CD14-positive monocyte (primary cell): ENCODE data around the gene LAMB4. TPM values are rescaled to one million over a fixed set of nuclear protein-coding genes. Genes with fewer than 3 reads are reported as not detected.

Source experiments
- DNase-seq, 3 donors: peaks; one replicate each; pipeline ENCODE4 v3.0.0-alpha.2; 2011 to 2022
- H2AFZ ChIP-seq: 2 replicates; pipeline ENCODE4 v1.6.0; 2012; ENCODE audit warnings: mild to moderate bottlenecking, low read depth, low read length, inconsistent platforms; ENCODE audit not compliant: insufficient read depth, poor library complexity, severe bottlenecking
- H3K27ac ChIP-seq, 2 donors: 1 replicate in 1 of 2; 2 replicates in 1 of 2; pipeline ENCODE4 v1.5.1; 2012 to 2013; ENCODE audit warnings: low read length in 2 of 2, control low read depth in 1 of 2, inconsistent platforms in 1 of 2, low read depth in 1 of 2, mild to moderate bottlenecking in 1 of 2
- H3K27me3 ChIP-seq, 2 donors: one replicate each; pipeline versions ENCODE4 v1.6.0 to v1.6.1; 2011 to 2013; ENCODE audit warnings: low read length in 2 of 2; ENCODE audit not compliant: control insufficient read depth in 2 of 2, insufficient read depth in 2 of 2
- H3K36me3 ChIP-seq, 2 donors: replicated peaks in 1 of 2; 1 replicate in 1 of 2; 2 replicates in 1 of 2; pipeline versions ENCODE4 v1.5.1 to v1.6.1; 2012 to 2013; ENCODE audit warnings: low read length in 2 of 2, control low read depth in 1 of 2, inconsistent platforms in 1 of 2, mild to moderate bottlenecking in 1 of 2; ENCODE audit not compliant: insufficient read depth in 2 of 2, control insufficient read depth in 1 of 2
- H3K4me1 ChIP-seq, 2 donors: 1 replicate in 1 of 2; 2 replicates in 1 of 2; pipeline versions ENCODE4 v1.5.1 to v1.6.1; 2012 to 2013; ENCODE audit warnings: low read length in 2 of 2, control low read depth in 1 of 2, inconsistent platforms in 1 of 2, mild to moderate bottlenecking in 1 of 2, moderate library complexity in 1 of 2; ENCODE audit not compliant: insufficient read depth in 2 of 2, control insufficient read depth in 1 of 2
- H3K4me2 ChIP-seq: replicated peaks from 2 replicates; pipeline ENCODE3; 2012; ENCODE audit warnings: low read length, moderate library complexity, mild to moderate bottlenecking; ENCODE audit not compliant: poor library complexity, severe bottlenecking; ENCODE audit errors: extremely low read depth
- H3K4me3 ChIP-seq, 3 experiments: fragments of 200-600 bp in 1 of 3; sonication (generic) in 1 of 3; replicated peaks in 1 of 3; 1 replicate in 2 of 3; 2 replicates in 1 of 3; pipeline ENCODE4 v1.5.1; 2011 to 2013; ENCODE audit warnings: low read length in 3 of 3, mild to moderate bottlenecking in 3 of 3, control low read depth in 2 of 3, low read depth in 2 of 3, inconsistent platforms in 1 of 3, moderate library complexity in 1 of 3
- H3K79me2 ChIP-seq: 2 replicates; pipeline ENCODE4 v1.6.0; 2012; ENCODE audit warnings: mild to moderate bottlenecking, control low read depth, inconsistent platforms, low read length, moderate library complexity; ENCODE audit not compliant: insufficient read depth
- H3K9ac ChIP-seq: 2 replicates; pipeline ENCODE4 v1.6.0; 2017; ENCODE audit warnings: low read length, mild to moderate bottlenecking; ENCODE audit not compliant: insufficient read depth, poor library complexity, severe bottlenecking
- H3K9me3 ChIP-seq, 2 donors: replicated peaks in 1 of 2; 1 replicate in 1 of 2; 2 replicates in 1 of 2; pipeline versions ENCODE4 v1.5.1 to v1.6.1; 2012 to 2013; ENCODE audit warnings: low read length in 2 of 2, control low read depth in 1 of 2; ENCODE audit not compliant: control insufficient read depth in 1 of 2, insufficient read depth in 1 of 2
- H4K20me1 ChIP-seq: 2 replicates; pipeline ENCODE4 v1.6.0; 2012; ENCODE audit warnings: mild to moderate bottlenecking, low read length, control low read depth, moderate library complexity; ENCODE audit not compliant: insufficient read depth
- H3K27ac Mint-ChIP-seq, 7 donors: one replicate each; pipeline ENCODE4 v1.8.0; 2020; ENCODE audit warnings: mild to moderate bottlenecking in 7 of 7, mixed read lengths in 7 of 7, moderate library complexity in 6 of 7, inconsistent platforms in 2 of 7
- H3K27me3 Mint-ChIP-seq, 3 donors: one replicate each; pipeline ENCODE4 v1.8.0; 2021 to 2022; ENCODE audit warnings: low read depth in 3 of 3, mild to moderate bottlenecking in 3 of 3, mixed read lengths in 3 of 3, moderate library complexity in 3 of 3, inconsistent platforms in 1 of 3
- H3K36me3 Mint-ChIP-seq, 2 donors: one replicate each; pipeline ENCODE4 v1.8.0; 2020; ENCODE audit warnings: mixed read lengths in 2 of 2, inconsistent platforms in 1 of 2, mild to moderate bottlenecking in 1 of 2
- H3K4me1 Mint-ChIP-seq: one replicate; pipeline ENCODE4 v1.8.0; 2020; ENCODE audit warnings: mild to moderate bottlenecking, mixed read lengths
- H3K4me3 Mint-ChIP-seq, 2 donors: one replicate each; pipeline ENCODE4 v1.8.0; 2020; ENCODE audit warnings: mild to moderate bottlenecking in 2 of 2, mixed read lengths in 2 of 2, moderate library complexity in 1 of 2
- H3K9me3 Mint-ChIP-seq, 7 donors: one replicate each; pipeline ENCODE4 v1.8.0; 2020 to 2022; ENCODE audit warnings: mixed read lengths in 7 of 7, mild to moderate bottlenecking in 6 of 7, moderate library complexity in 6 of 7, inconsistent platforms in 2 of 7
- WGBS: methylation state at CpG from one replicate; pipeline ENCODE4 v1.1.5; 2013; ENCODE audit warnings: missing lambda C conversion rate; ENCODE audit not compliant: insufficient coverage; 5-methylcytosine and 5-hydroxymethylcytosine counted together
- intact Hi-C, 2 donors: fragments of 100-400 bp; cut with micrococcal nuclease; formaldehyde crosslinking; loops; one replicate each; pipeline versions ENCODE4 v1.15.0 to v1.15.1; 2023
- polyA plus RNA-seq, 3 donors: library from polyadenylated mRNA; depleted of rRNA in 1 of 3; unstranded in 2 of 3; stranded (reverse) in 1 of 3; fragments of 300-500 nt in 2 of 3; fragments of >200 nt in 1 of 3; fragmentation: Illumina TruSeq in 2 of 3; gene quantifications; 1 replicate in 2 of 3; 2 replicates in 1 of 3; pipeline ENCODE4 v1.2.3, GENCODE V29; 2012 to 2021
- TF ChIP-seq, protein P1 (sequence below): fragments of 200-600 bp; IDR thresholded peaks from one replicate; pipeline ENCODE4 v1.8.0; 2022; ENCODE audit warnings: antibody characterized with exemption, mild to moderate bottlenecking

Gene LAMB4
- polyA plus RNA-seq, 3 donors: not detected

DNA sequence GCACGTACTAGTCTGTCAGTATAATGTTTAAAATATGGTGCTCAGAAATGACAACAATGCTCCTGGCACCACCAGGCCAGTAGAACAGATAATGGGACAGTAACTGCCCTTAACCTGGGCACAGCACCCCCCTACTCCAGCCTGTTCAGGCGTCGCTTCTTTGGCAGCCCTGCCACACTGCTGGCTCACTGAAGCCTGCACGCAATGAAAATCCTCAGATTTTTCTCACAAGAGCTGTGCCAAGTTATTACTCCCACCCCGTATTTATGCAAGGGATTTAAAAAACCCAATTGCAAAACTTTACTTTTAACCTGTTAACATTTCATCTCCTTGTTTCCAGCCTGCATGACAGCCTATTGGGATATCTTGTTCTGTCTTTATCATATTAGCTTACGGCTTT, 70.6 kb downstream of the LAMB4 start:
- H3K9me3 ChIP-seq: no peaks in the 10 kb centered on the region
- TF ChIP-seq, protein P1, sequence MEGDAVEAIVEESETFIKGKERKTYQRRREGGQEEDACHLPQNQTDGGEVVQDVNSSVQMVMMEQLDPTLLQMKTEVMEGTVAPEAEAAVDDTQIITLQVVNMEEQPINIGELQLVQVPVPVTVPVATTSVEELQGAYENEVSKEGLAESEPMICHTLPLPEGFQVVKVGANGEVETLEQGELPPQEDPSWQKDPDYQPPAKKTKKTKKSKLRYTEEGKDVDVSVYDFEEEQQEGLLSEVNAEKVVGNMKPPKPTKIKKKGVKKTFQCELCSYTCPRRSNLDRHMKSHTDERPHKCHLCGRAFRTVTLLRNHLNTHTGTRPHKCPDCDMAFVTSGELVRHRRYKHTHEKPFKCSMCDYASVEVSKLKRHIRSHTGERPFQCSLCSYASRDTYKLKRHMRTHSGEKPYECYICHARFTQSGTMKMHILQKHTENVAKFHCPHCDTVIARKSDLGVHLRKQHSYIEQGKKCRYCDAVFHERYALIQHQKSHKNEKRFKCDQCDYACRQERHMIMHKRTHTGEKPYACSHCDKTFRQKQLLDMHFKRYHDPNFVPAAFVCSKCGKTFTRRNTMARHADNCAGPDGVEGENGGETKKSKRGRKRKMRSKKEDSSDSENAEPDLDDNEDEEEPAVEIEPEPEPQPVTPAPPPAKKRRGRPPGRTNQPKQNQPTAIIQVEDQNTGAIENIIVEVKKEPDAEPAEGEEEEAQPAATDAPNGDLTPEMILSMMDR: no peak
- H4K20me1 ChIP-seq: no peaks in the 10 kb centered on the region
- H3K4me3 ChIP-seq: no peak overlapping the region
- no peak overlapping the region for H3K27ac ChIP-seq
- 100% methylated on average over 4 of the region's 6 CpGs for WGBS
- H3K27me3 ChIP-seq: no peaks in the 10 kb centered on the region
- intact Hi-C loops: no loop called here
- no peak for DNase-seq
- H2AFZ ChIP-seq: no peak overlapping the region
- peaks cover 0 to 4% (median 2%) of the 10 kb centered on the region in 3 donors for H3K27me3 Mint-ChIP-seq
- H3K36me3 Mint-ChIP-seq: no peaks in the 10 kb centered on the region
- no peak overlapping the region for H3K4me3 Mint-ChIP-seq
- no peak overlapping the region for H3K27ac Mint-ChIP-seq
- H3K4me1 ChIP-seq: no peaks in the 10 kb centered on the region
- no peaks in the 10 kb centered on the region for H3K36me3 ChIP-seq
- H3K79me2 ChIP-seq: no peaks in the 10 kb centered on the region
- H3K4me2 ChIP-seq: no peak overlapping the region
- H3K9me3 Mint-ChIP-seq: peaks cover 0 to 3% (median 0%) of the 10 kb centered on the region in 7 donors
- H3K4me1 Mint-ChIP-seq: no peaks in the 10 kb centered on the region
- H3K9ac ChIP-seq: no peak overlapping the region

DNA sequence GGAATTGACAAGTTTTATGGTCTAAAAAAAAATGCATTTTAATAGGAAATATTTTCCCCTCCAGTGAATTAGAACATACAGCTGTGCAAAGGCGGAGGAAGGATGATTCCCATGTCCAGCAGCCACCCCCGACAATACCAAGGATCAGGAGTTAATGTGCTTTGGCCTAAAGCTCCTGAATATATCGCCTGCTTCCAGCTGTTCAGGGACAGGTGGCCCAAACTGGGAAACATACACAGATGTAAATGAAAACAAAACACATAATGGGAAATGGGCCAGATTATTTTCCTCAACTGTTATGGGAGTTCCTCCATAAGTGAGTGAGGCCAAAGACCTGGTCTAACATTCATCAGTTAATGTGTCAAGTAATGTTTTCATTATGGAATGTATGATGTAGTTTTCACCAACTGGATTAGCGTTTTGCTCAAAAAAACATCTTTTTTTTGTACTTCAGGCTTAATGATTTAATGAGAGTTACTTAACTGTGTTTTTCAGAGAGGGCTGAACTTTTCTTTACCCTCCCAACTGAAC, 72.1 kb downstream of the LAMB4 start:
- no peaks in the 10 kb centered on the region for H3K9me3 ChIP-seq
- no peaks in the 10 kb centered on the region for H3K36me3 ChIP-seq
- Mint-ChIP-seq H3K4me1 (no peaks in the 10 kb centered on the region), H3K4me3 (no peak overlapping the region), H3K9me3 (peaks cover 0 to 3% (median 0%) of the 10 kb centered on the region in 7 donors), H3K27me3 (peaks cover 0 to 4% (median 2%) of the 10 kb centered on the region in 3 donors), H3K36me3 (no peaks in the 10 kb centered on the region), H3K27ac (no peak overlapping the region)
- H3K27ac ChIP-seq: no peak overlapping the region
- intact Hi-C loops: no loop called here
- H3K4me1 ChIP-seq: no peaks in the 10 kb centered on the region
- TF ChIP-seq, protein P1: no peak
- no peak overlapping the region for H3K9ac ChIP-seq
- no peaks in the 10 kb centered on the region for H3K79me2 ChIP-seq
- H3K4me3 ChIP-seq: no peak overlapping the region
- no peak overlapping the region for H3K4me2 ChIP-seq
- no peaks in the 10 kb centered on the region for H3K27me3 ChIP-seq
- WGBS: 86% methylated on average over 2 of the region's 4 CpGs
- H4K20me1 ChIP-seq: no peaks in the 10 kb centered on the region
- no peak for DNase-seq
- no peak overlapping the region for H2AFZ ChIP-seq
